HepG2 (cell line): ENCODE measurements around the gene FAM24A. TPM values are rescaled to one million over a fixed set of nuclear protein-coding genes. Genes with fewer than 3 reads are reported as not detected.

Source experiments
- CBFB ChIP-seq: sonication (generic); formaldehyde crosslinking; IDR thresholded peaks from 2 replicates; pipeline ENCODE4 v1.4.0; 2020; ENCODE audit warnings: missing genetic modification reagents
- ELK4 ChIP-seq: sonication (generic); formaldehyde crosslinking; IDR thresholded peaks from 2 replicates; pipeline ENCODE4 v1.9.0; 2021; ENCODE audit warnings: missing genetic modification reagents, borderline replicate concordance
- FLYWCH1 ChIP-seq: sonication (generic); formaldehyde crosslinking; IDR thresholded peaks from 2 replicates; pipeline ENCODE4 v1.8.1; 2023; ENCODE audit warnings: mild to moderate bottlenecking, missing genetic modification reagents
- HDAC1 ChIP-seq: sonication (generic); formaldehyde crosslinking; IDR thresholded peaks from 2 replicates; pipeline ENCODE4 v1.5.1; 2020; ENCODE audit warnings: mild to moderate bottlenecking, missing genetic modification reagents
- HMGXB3 ChIP-seq: sonication (generic); formaldehyde crosslinking; IDR thresholded peaks from 2 replicates; pipeline ENCODE4 v1.4.0; 2020; ENCODE audit warnings: missing genetic modification reagents, borderline replicate concordance
- JDP2 ChIP-seq: sonication (generic); formaldehyde crosslinking; IDR thresholded peaks from 2 replicates; pipeline ENCODE4 v1.8.1; 2022; ENCODE audit warnings: missing genetic modification reagents, borderline replicate concordance
- KDM5A ChIP-seq: fragments of 200-600 bp; sonication (generic); IDR thresholded peaks from 2 replicates; pipeline ENCODE4 v1.7.0; 2018; ENCODE audit warnings: antibody characterized with exemption, mild to moderate bottlenecking, low read length, borderline replicate concordance
- NRL ChIP-seq: sonication (generic); formaldehyde crosslinking; IDR thresholded peaks from 2 replicates; pipeline ENCODE4 v1.5.0; 2020; ENCODE audit warnings: missing genetic modification reagents, mild to moderate bottlenecking, moderate library complexity, borderline replicate concordance
- PLRG1 ChIP-seq: fragments of 450-650 bp; conservative IDR thresholded peaks from 2 replicates; pipeline ENCODE4 v1.6.1; 2016
- SETDB1 ChIP-seq: sonication (generic); formaldehyde crosslinking; IDR thresholded peaks from 2 replicates; pipeline ENCODE4 v1.5.1; 2020; ENCODE audit warnings: missing genetic modification reagents, mild to moderate bottlenecking, borderline replicate concordance
- USF2 ChIP-seq, 2 experiments: sonication (generic) in 1 of 2; formaldehyde crosslinking in 1 of 2; IDR thresholded peaks; 2 replicates each; pipeline versions ENCODE4 v1.5.1 to v1.6.1; 2011 to 2020; ENCODE audit warnings: borderline replicate concordance in 1 of 2, low read depth in 1 of 2, low read length in 1 of 2, mild to moderate bottlenecking in 1 of 2, missing genetic modification reagents in 1 of 2, moderate library complexity in 1 of 2
- ZBTB37 ChIP-seq: sonication (generic); formaldehyde crosslinking; IDR thresholded peaks from 2 replicates; pipeline ENCODE4 v1.4.0; 2020; ENCODE audit warnings: mild to moderate bottlenecking, missing genetic modification reagents
- ZFP82 ChIP-seq: sonication (generic); formaldehyde crosslinking; IDR thresholded peaks from 2 replicates; pipeline ENCODE4 v1.5.1; 2020; ENCODE audit warnings: mild to moderate bottlenecking, missing genetic modification reagents, borderline replicate concordance
- ZNF710 ChIP-seq: sonication (generic); formaldehyde crosslinking; IDR thresholded peaks from 2 replicates; pipeline ENCODE4 v1.5.0; 2020; ENCODE audit warnings: mild to moderate bottlenecking, missing genetic modification reagents, borderline replicate concordance
- ZNF83 ChIP-seq: sonication (generic); formaldehyde crosslinking; IDR thresholded peaks from 2 replicates; pipeline ENCODE4 v1.4.0; 2020; ENCODE audit warnings: missing genetic modification reagents, mild to moderate bottlenecking, borderline replicate concordance
- ZNF883 ChIP-seq: sonication (generic); formaldehyde crosslinking; IDR thresholded peaks from 2 replicates; pipeline ENCODE4 v1.5.1; 2020; ENCODE audit warnings: mild to moderate bottlenecking, missing genetic modification reagents; ENCODE audit errors: not compliant biosample characterization
- polyA plus RNA-seq, 8 experiments: library from polyadenylated mRNA; depleted of rRNA in 3 of 8; stranded (reverse) in 7 of 8; unstranded in 1 of 8; fragments of >200 nt; fragmentation: Illumina TruSeq in 4 of 8; extraction: Trizol in 4 of 8; gene quantifications; 2 replicates each; pipeline versions ENCODE4 v1.2.1 to v1.2.3, GENCODE V29; 2011 to 2016; ENCODE audit warnings: low read depth in 4 of 8, missing spikeins in 1 of 8, mixed read lengths in 1 of 8; ENCODE audit not compliant: insufficient read depth in 1 of 8
- total RNA-seq, 5 experiments: library from RNA; depleted of rRNA; stranded (reverse); fragments of >200 nt; fragmentation: Illumina TruSeq; extraction: Trizol; gene quantifications; 2 replicates each; pipeline ENCODE4 v1.2.3, GENCODE V29; 2016; ENCODE audit warnings: low read depth in 1 of 5

FAM24A gene
- total and polyA plus RNA-seq, 2 of the 13 experiments (the other 11 are each of a cell fraction or from before 2014, with no cell fraction given) = not detected

- TF ChIP-seq ZNF710 (CRISPR knock-in tag) (peak; percentile 98), ELK4 (CRISPR knock-in tag) (peak; percentile 99; the same call in 1 of the 2 replicates), KDM5A (no peak), ZNF83 (CRISPR knock-in tag) (peak; percentile 100), FLYWCH1 (CRISPR knock-in tag) (peak; percentile 99), SETDB1 (CRISPR knock-in tag) (no peak), ZNF883 (CRISPR knock-in tag) (peak; percentile 100), HDAC1 (peak; percentile 56; the same call in 1 of the 2 replicates), PLRG1 (no peak), ZBTB37 (peak; percentile 96), JDP2 (CRISPR knock-in tag) (peak; percentile 99), USF2 (IDR thresholded peaks at IDR 0.05; ENCODE audit: low read depth, low read length) (no peak), USF2 (CRISPR knock-in tag; IDR thresholded peaks at IDR 0.05; ENCODE audit: borderline replicate concordance) (no peak), HMGXB3 (CRISPR knock-in tag) (peak; percentile 98), CBFB (CRISPR knock-in tag) (peak; percentile 96), ZFP82 (peak; percentile 98), NRL (peak; percentile 100)
Observed at GRCh38 chr10:122911889-122912484, 1.6 kb downstream of the FAM24A start (continued).
